ENCODE measurements around the gene LIN9.

Gene LIN9

DNA sequence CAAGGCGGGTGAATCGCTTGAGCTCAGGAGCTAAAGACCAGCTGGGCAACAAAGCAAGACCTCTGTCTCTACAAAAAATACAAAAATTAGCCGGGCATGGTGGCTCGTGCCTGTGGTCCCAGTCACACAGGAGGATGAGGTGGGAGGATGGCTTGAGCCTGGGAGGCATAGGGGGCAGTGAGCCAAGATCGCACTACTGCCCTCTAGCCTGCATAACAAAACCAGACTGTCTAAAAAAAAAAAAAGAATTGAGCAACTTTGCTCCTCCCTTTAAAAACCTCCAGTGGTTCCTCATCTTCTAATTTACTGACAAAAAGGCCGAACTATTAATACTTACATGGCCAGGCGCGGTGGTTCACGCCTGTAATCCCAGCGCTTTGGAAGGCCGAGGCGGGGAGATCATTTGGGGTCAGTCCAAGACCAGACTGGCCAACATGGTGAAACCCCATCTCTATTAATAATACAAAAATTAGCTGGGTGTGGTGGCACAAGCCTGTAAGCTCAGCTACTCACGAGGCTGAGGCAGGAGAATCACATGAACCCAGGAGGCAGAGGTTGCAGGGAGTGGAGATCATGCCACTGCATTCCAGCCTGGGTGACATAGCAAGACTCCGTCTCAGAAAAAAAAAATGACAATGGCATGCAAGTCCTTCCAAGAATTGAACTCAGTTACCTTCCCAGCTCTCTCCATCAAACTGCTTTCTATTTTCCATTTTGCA, 126.8 kb downstream of the LIN9 start:
- peak overlapping the region; percentile 72 for H3K4me3 Mint-ChIP-seq
- ATAC-seq (ENCODE audit: low read depth) (peak; percentile 46), DNase-seq (ENCODE audit: low spot score in 2 of 2) (peak; percentile 12 to 25)
- H3K9me3 Mint-ChIP-seq: no peaks in the 10 kb centered on the region
- peaks cover 16% of the 10 kb centered on the region for H3K36me3 Mint-ChIP-seq
- H3K27ac Mint-ChIP-seq: peak overlapping the region; percentile 62
- H3K4me1 Mint-ChIP-seq: peaks cover 27% of the 10 kb centered on the region
- no peaks in the 10 kb centered on the region for H3K27me3 Mint-ChIP-seq
